HEK293 (cell line): ENCODE results near the gene PIP5K1B.

ENCODE experiments used
- CTCF ChIA-PET: fragments of 350-600 bp; formaldehyde crosslinking; extraction: SDS; loops from one replicate; lab custom pipeline; 2021; ENCODE audit warnings: antibody characterized with exemption; lab: Yijun Ruan, JAX
- POLR2A ChIA-PET: fragments of 300-600 bp; formaldehyde crosslinking; extraction: SDS; loops from one replicate; lab custom pipeline; 2020; ENCODE audit warnings: antibody characterized with exemption, inconsistent platforms; lab: Yijun Ruan, JAX
- H3K27ac ChIP-seq: fragments of 200-500 bp; sonication (Bioruptor generic); 2 replicates; pipeline ENCODE4 v1.5.1; 2014; ENCODE audit warnings: low read depth, low read length, control low read depth, inconsistent platforms; ENCODE audit errors: extremely low read depth
- H3K36me3 ChIP-seq, 2 experiments: fragments of 200-500 bp in 1 of 2; sonication (Bioruptor generic) in 1 of 2; 1 replicate in 1 of 2; 2 replicates in 1 of 2; pipeline ENCODE4 v1.5.1; 2014 to 2017; ENCODE audit warnings: inconsistent platforms in 2 of 2, low read length in 2 of 2; ENCODE audit not compliant: control insufficient read depth in 2 of 2, insufficient read depth in 1 of 2
- H3K4me1 ChIP-seq: fragments of 200-500 bp; sonication (Bioruptor generic); 2 replicates; pipeline ENCODE4 v1.5.1; 2014; ENCODE audit warnings: mild to moderate bottlenecking, low read length, inconsistent platforms; ENCODE audit not compliant: control insufficient read depth, insufficient read depth
- H3K4me3 ChIP-seq: 2 replicates; pipeline ENCODE4 v1.5.1; 2011; ENCODE audit warnings: low read depth, mild to moderate bottlenecking, control low read depth, low read length, moderate library complexity
- H3K9me3 ChIP-seq: fragments of 200-500 bp; sonication (Bioruptor generic); 2 replicates; pipeline ENCODE4 v1.5.1; 2014; ENCODE audit warnings: low read depth, low read length, inconsistent platforms; ENCODE audit not compliant: control insufficient read depth, insufficient read depth
- BCL11A ChIP-seq: fragments of 450-650 bp; formaldehyde crosslinking; IDR thresholded peaks from 2 replicates; pipeline ENCODE4 v1.5.1; 2016; ENCODE audit warnings: low read depth, missing biosample characterization, missing genetic modification characterization
- KLF8 ChIP-seq: fragments of 450-650 bp; formaldehyde crosslinking; IDR thresholded peaks from 2 replicates; pipeline ENCODE4 v1.5.1; 2016; ENCODE audit warnings: missing biosample characterization, missing genetic modification characterization
- SCRT2 ChIP-seq: fragments of 450-650 bp; formaldehyde crosslinking; IDR thresholded peaks from 2 replicates; pipeline ENCODE4 v1.5.1; 2016; ENCODE audit warnings: missing biosample characterization, missing genetic modification characterization
- SETDB1 ChIP-seq: IDR thresholded peaks from one replicate; pipeline ENCODE4 v1.6.1; 2017; ENCODE audit warnings: mild to moderate bottlenecking, low read length, moderate library complexity, mixed read lengths; ENCODE audit not compliant: insufficient read length
- YY1 ChIP-seq: fragments of 450-650 bp; formaldehyde crosslinking; IDR thresholded peaks from 2 replicates; pipeline ENCODE4 v1.5.1; 2018; ENCODE audit warnings: missing biosample characterization, missing genetic modification characterization
- ZBTB8A ChIP-seq: fragments of 450-650 bp; formaldehyde crosslinking; IDR thresholded peaks from 2 replicates; pipeline ENCODE4 v1.5.1; 2016; ENCODE audit warnings: missing biosample characterization, missing genetic modification characterization
- ZNF175 ChIP-seq: fragments of 450-650 bp; formaldehyde crosslinking; IDR thresholded peaks from 2 replicates; pipeline ENCODE4 v1.5.1; 2016; ENCODE audit warnings: missing biosample characterization, missing genetic modification characterization
- ZNF274 ChIP-seq, 2 experiments: fragments of 200-500 bp in 1 of 2; fragments of 450-650 bp in 1 of 2; sonication (Bioruptor generic) in 1 of 2; formaldehyde crosslinking in 1 of 2; IDR thresholded peaks; 2 replicates each; pipeline versions ENCODE4 v1.5.1 to v1.6.1; 2014 to 2016; ENCODE audit warnings: borderline replicate concordance in 1 of 2, inconsistent platforms in 1 of 2, low read length in 1 of 2, missing biosample characterization in 1 of 2, missing genetic modification characterization in 1 of 2
- ZNF394 ChIP-seq: fragments of 450-650 bp; formaldehyde crosslinking; IDR thresholded peaks from 2 replicates; pipeline ENCODE4 v1.5.1; 2016; ENCODE audit warnings: missing biosample characterization, missing genetic modification characterization, mild to moderate bottlenecking, moderate library complexity, borderline replicate concordance
- ZNF561 ChIP-seq: fragments of 450-650 bp; IDR thresholded peaks from 2 replicates; pipeline ENCODE4 v1.5.1; 2018; ENCODE audit warnings: missing biosample characterization, missing genetic modification characterization, borderline replicate concordance
- ZNF585B ChIP-seq: fragments of 450-650 bp; formaldehyde crosslinking; IDR thresholded peaks from 2 replicates; pipeline ENCODE4 v1.5.1; 2016; ENCODE audit warnings: missing biosample characterization, missing genetic modification characterization
- ZNF837 ChIP-seq: fragments of 450-650 bp; formaldehyde crosslinking; IDR thresholded peaks from 2 replicates; pipeline ENCODE4 v1.5.1; 2016; ENCODE audit warnings: missing biosample characterization, missing genetic modification characterization
- TF ChIP-seq, protein P1 (sequence below): fragments of 450-650 bp; formaldehyde crosslinking; IDR thresholded peaks from 2 replicates; pipeline ENCODE4 v1.5.1; 2016; ENCODE audit warnings: missing biosample characterization, missing genetic modification characterization
- TF ChIP-seq, protein P2 (sequence below): fragments of 450-650 bp; formaldehyde crosslinking; IDR thresholded peaks from 2 replicates; pipeline ENCODE4 v1.5.1; 2017; ENCODE audit warnings: missing biosample characterization, missing genetic modification characterization
- TF ChIP-seq, protein P3 (sequence below): fragments of 450-650 bp; formaldehyde crosslinking; IDR thresholded peaks from 2 replicates; pipeline ENCODE4 v1.5.1; 2016; ENCODE audit warnings: missing biosample characterization, missing genetic modification characterization
- TF ChIP-seq, protein P4 (sequence below): fragments of 450-650 bp; formaldehyde crosslinking; IDR thresholded peaks from 2 replicates; pipeline ENCODE4 v1.5.1; 2016; ENCODE audit warnings: missing biosample characterization, missing genetic modification characterization
- TF ChIP-seq, protein P5 (sequence below): fragments of 450-650 bp; formaldehyde crosslinking; IDR thresholded peaks from 2 replicates; pipeline ENCODE4 v1.5.1; 2016; ENCODE audit warnings: missing biosample characterization, missing genetic modification characterization
- TF ChIP-seq, protein P6 (sequence below): fragments of 450-650 bp; formaldehyde crosslinking; IDR thresholded peaks from 2 replicates; pipeline ENCODE4 v1.5.1; 2017; ENCODE audit warnings: missing biosample characterization, missing genetic modification characterization

Gene PIP5K1B

DNA sequence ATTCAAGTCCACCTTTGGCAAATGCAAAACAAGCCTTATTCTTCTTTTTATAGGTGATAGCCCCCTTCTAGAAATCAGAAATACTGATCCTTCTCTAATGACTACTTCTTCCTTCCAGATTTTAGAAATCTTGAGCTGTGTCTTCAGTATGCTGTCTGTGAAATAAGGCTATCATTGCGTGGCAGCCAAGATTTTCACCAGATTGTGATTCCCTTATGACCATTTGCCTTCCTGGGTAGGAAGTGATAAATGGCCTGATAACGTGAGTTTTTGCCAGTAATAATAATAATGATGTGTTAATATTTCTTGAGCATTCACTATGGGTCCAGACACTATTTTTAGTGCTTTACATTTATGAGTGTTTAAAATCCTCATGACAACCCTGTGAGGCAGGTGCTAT lies 80.9 kb downstream of the PIP5K1B start:
- CTCF ChIA-PET = no interaction called here
- POLR2A ChIA-PET = no interaction called here
- TF ChIP-seq ZNF561 (tag by site-specific recombination) (no peak), ZBTB8A (tag by site-specific recombination) (no peak), BCL11A (tag by site-specific recombination) (no peak)

DNA sequence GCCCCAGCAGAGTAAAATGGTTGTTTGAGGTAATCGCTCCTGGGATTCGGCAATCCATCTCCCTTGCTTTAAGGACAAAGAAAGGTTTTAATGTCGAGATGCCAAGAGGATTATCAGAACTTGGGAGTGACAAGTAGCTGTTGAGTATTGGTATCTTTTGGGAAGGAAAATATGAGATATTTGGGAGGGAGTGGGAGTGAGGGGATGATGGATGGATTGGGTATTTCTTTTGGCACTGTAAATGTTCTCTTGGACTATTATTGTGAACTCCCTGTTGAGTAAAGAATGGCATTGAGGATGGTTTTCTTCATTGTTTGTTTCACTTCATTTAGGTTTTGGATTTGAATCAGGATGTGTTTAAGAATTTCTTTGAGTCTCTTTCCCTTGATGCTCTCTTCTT lies 86.1 kb downstream of the PIP5K1B start:
- ChIA-PET POLR2A (no interaction called here), CTCF (interaction anchor here (1.2 kb wide), 1 partner anchor 208 kb away, joined by 4 read pairs; no protein-coding TSS in a partner anchor)
- TF ChIP-seq, protein P1, sequence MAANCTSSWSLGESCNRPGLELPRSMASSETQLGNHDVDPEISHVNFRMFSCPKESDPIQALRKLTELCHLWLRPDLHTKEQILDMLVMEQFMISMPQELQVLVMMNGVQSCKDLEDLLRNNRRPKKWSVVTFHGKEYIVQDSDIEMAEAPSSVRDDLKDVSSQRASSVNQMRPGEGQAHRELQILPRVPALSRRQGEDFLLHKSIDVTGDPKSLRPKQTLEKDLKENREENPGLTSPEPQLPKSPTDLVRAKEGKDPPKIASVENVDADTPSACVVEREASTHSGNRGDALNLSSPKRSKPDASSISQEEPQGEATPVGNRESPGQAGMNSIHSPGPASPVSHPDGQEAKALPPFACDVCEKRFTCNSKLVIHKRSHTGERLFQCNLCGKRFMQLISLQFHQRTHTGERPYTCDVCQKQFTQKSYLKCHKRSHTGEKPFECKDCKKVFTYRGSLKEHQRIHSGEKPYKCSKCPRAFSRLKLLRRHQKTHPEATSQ (tag by site-specific recombination) = no peak
- no peak for TF ChIP-seq ZNF585B (tag by site-specific recombination)
- TF ChIP-seq, protein P2, sequence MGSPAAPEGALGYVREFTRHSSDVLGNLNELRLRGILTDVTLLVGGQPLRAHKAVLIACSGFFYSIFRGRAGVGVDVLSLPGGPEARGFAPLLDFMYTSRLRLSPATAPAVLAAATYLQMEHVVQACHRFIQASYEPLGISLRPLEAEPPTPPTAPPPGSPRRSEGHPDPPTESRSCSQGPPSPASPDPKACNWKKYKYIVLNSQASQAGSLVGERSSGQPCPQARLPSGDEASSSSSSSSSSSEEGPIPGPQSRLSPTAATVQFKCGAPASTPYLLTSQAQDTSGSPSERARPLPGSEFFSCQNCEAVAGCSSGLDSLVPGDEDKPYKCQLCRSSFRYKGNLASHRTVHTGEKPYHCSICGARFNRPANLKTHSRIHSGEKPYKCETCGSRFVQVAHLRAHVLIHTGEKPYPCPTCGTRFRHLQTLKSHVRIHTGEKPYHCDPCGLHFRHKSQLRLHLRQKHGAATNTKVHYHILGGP (tag by site-specific recombination) = no peak
- no peak for TF ChIP-seq SCRT2 (tag by site-specific recombination)
- TF ChIP-seq ZNF274 (IDR thresholded peaks at IDR 0.05; ENCODE audit: low read length) = no peak
- no peak for TF ChIP-seq ZNF274 (tag by site-specific recombination; IDR thresholded peaks at IDR 0.05; ENCODE audit: borderline replicate concordance)
- TF ChIP-seq, protein P3, sequence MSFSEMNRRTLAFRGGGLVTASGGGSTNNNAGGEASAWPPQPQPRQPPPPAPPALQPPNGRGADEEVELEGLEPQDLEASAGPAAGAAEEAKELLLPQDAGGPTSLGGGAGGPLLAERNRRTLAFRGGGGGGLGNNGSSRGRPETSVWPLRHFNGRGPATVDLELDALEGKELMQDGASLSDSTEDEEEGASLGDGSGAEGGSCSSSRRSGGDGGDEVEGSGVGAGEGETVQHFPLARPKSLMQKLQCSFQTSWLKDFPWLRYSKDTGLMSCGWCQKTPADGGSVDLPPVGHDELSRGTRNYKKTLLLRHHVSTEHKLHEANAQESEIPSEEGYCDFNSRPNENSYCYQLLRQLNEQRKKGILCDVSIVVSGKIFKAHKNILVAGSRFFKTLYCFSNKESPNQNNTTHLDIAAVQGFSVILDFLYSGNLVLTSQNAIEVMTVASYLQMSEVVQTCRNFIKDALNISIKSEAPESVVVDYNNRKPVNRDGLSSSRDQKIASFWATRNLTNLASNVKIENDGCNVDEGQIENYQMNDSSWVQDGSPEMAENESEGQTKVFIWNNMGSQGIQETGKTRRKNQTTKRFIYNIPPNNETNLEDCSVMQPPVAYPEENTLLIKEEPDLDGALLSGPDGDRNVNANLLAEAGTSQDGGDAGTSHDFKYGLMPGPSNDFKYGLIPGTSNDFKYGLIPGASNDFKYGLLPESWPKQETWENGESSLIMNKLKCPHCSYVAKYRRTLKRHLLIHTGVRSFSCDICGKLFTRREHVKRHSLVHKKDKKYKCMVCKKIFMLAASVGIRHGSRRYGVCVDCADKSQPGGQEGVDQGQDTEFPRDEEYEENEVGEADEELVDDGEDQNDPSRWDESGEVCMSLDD (tag by site-specific recombination) = no peak
- TF ChIP-seq, protein P4, sequence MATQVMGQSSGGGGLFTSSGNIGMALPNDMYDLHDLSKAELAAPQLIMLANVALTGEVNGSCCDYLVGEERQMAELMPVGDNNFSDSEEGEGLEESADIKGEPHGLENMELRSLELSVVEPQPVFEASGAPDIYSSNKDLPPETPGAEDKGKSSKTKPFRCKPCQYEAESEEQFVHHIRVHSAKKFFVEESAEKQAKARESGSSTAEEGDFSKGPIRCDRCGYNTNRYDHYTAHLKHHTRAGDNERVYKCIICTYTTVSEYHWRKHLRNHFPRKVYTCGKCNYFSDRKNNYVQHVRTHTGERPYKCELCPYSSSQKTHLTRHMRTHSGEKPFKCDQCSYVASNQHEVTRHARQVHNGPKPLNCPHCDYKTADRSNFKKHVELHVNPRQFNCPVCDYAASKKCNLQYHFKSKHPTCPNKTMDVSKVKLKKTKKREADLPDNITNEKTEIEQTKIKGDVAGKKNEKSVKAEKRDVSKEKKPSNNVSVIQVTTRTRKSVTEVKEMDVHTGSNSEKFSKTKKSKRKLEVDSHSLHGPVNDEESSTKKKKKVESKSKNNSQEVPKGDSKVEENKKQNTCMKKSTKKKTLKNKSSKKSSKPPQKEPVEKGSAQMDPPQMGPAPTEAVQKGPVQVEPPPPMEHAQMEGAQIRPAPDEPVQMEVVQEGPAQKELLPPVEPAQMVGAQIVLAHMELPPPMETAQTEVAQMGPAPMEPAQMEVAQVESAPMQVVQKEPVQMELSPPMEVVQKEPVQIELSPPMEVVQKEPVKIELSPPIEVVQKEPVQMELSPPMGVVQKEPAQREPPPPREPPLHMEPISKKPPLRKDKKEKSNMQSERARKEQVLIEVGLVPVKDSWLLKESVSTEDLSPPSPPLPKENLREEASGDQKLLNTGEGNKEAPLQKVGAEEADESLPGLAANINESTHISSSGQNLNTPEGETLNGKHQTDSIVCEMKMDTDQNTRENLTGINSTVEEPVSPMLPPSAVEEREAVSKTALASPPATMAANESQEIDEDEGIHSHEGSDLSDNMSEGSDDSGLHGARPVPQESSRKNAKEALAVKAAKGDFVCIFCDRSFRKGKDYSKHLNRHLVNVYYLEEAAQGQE (tag by site-specific recombination) = no peak
- TF ChIP-seq, protein P5, sequence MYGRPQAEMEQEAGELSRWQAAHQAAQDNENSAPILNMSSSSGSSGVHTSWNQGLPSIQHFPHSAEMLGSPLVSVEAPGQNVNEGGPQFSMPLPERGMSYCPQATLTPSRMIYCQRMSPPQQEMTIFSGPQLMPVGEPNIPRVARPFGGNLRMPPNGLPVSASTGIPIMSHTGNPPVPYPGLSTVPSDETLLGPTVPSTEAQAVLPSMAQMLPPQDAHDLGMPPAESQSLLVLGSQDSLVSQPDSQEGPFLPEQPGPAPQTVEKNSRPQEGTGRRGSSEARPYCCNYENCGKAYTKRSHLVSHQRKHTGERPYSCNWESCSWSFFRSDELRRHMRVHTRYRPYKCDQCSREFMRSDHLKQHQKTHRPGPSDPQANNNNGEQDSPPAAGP (tag by site-specific recombination) = no peak
- no peak for TF ChIP-seq ZNF837 (tag by site-specific recombination)
- TF ChIP-seq ZNF175 = no peak
- no peak for TF ChIP-seq ZNF394 (tag by site-specific recombination)
- TF ChIP-seq SETDB1 = no peak
- TF ChIP-seq, protein P6, sequence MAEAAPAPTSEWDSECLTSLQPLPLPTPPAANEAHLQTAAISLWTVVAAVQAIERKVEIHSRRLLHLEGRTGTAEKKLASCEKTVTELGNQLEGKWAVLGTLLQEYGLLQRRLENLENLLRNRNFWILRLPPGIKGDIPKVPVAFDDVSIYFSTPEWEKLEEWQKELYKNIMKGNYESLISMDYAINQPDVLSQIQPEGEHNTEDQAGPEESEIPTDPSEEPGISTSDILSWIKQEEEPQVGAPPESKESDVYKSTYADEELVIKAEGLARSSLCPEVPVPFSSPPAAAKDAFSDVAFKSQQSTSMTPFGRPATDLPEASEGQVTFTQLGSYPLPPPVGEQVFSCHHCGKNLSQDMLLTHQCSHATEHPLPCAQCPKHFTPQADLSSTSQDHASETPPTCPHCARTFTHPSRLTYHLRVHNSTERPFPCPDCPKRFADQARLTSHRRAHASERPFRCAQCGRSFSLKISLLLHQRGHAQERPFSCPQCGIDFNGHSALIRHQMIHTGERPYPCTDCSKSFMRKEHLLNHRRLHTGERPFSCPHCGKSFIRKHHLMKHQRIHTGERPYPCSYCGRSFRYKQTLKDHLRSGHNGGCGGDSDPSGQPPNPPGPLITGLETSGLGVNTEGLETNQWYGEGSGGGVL = no peak
- no peak for TF ChIP-seq YY1
- TF ChIP-seq KLF8 (tag by site-specific recombination) = no peak
- Histone ChIP-seq H3K9me3 (no peaks in the 10 kb centered on the region), H3K4me3 (no peak overlapping the region), H3K36me3 (peaks cover 0 to 3% of the 10 kb centered on the region in 2 experiments; a peak in 1 of 3 replicates), H3K27ac (no peak overlapping the region), H3K4me1 (no peaks in the 10 kb centered on the region)

More for the DNA sequence above, 80.9 kb downstream of the PIP5K1B start:
- Histone ChIP-seq H3K9me3 (no peaks in the 10 kb centered on the region), H3K4me1 (no peaks in the 10 kb centered on the region), H3K36me3 (peaks cover 3 to 6% of the 10 kb centered on the region in 2 experiments; a peak in 1 of 3 replicates), H3K27ac (no peak overlapping the region), H3K4me3 (no peak overlapping the region)
